ENCODE data around the gene STX1A.
"Not testable (repeated sequence)": the region's sequence is repeated elsewhere in the genome, so short reads cannot be mapped to it uniquely, and the experiment has no call there.

The STX1A gene

DNA sequence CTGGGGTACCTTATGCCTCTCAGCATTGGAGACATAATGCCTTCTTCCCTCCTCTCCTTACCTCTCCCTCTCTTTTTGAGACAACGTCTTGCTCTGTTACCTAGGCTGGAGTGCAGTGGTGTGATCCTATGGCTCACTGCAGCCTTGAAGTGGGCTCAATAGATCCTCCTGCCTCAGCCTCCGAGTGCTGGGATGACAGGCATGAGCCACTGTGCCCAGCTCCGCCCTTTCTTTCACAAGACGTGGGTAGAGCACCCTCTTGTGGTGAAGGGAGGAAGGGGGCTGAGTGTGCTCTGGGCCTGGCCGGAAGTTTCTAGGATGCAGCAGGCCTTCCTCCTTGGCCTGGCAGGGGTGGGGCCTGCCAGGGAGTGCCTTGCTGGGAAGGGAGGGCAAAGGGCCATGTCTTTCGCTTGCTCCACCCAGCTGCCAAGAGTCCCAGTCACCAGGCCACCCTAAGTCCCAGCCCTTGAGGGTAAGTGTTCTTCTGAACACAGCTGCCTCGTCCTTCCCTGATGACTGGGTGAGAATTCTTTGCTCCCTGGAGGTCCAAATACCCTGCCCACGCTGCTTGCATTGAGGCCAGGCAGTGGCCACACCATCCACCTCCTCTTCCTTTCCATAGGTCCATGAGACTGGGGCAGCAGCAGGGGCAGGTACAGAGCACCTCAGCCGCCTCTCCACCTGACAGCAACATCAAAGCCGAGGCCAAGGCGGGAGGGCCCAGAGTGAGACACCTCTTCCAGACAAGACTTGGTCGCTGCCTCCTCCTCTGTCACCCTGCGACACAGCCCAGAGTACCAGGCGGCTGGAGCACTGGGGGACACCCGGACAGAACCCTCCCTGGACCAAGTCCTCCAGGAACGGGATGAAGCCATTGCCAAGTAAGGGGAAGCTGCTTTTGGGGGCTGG lies 15.4 kb upstream of the STX1A start:
- Histone ChIP-seq H3K27ac (ENCODE audit: low read depth, low read length) (peak overlapping the region; percentile 62), H3K27me3 (ENCODE audit: control insufficient read depth, insufficient read depth, low read length) (no peaks in the 10 kb centered on the region), H3K9ac (ENCODE audit: low read depth, low read length) (no peak overlapping the region), H3K4me3 (ENCODE audit: low read depth, low read length) (no peak overlapping the region), H3K36me3 (ENCODE audit: control insufficient read depth, insufficient read depth, low read length) (peaks cover 22% of the 10 kb centered on the region), H3K4me1 (ENCODE audit: control insufficient read depth, insufficient read depth, low read length) (peaks cover 8% of the 10 kb centered on the region; the same call in 1 of the 2 replicates), H3K9me3 (ENCODE audit: control insufficient read depth, insufficient read depth, low read length) (no peaks in the 10 kb centered on the region)

DNA sequence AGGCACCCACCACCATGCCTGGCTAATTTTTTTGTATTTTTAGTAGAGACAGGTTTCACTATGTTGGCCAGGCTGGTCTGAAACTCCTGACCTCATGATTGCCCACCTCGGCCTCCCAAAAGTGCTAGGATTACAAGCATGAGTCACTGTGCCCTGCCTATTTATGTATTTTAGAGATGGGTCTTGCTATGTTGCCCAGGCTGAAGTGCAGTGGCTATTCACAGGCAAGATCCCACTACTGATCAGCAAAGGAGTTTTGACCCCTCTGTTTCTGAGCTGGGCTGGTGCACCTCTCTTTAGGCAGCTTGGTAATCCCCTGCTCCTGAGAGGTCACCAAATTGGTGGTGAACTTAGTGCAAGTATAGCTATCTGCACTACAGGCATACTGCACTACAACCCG lies 12.9 kb upstream of the STX1A start:
- no peak overlapping the region for H3K4me3 ChIP-seq (ENCODE audit: low read depth, low read length)
- no peak overlapping the region for H3K27ac ChIP-seq (ENCODE audit: low read depth, low read length)
- H3K27me3 ChIP-seq (ENCODE audit: control insufficient read depth, insufficient read depth, low read length) = no peaks in the 10 kb centered on the region
- no peaks in the 10 kb centered on the region for H3K9me3 ChIP-seq (ENCODE audit: control insufficient read depth, insufficient read depth, low read length)
- no peak overlapping the region for H3K9ac ChIP-seq (ENCODE audit: low read depth, low read length)
- H3K36me3 ChIP-seq (ENCODE audit: control insufficient read depth, insufficient read depth, low read length) = peaks cover 17% of the 10 kb centered on the region
- peaks cover 4% of the 10 kb centered on the region for H3K4me1 ChIP-seq (ENCODE audit: control insufficient read depth, insufficient read depth, low read length)

DNA sequence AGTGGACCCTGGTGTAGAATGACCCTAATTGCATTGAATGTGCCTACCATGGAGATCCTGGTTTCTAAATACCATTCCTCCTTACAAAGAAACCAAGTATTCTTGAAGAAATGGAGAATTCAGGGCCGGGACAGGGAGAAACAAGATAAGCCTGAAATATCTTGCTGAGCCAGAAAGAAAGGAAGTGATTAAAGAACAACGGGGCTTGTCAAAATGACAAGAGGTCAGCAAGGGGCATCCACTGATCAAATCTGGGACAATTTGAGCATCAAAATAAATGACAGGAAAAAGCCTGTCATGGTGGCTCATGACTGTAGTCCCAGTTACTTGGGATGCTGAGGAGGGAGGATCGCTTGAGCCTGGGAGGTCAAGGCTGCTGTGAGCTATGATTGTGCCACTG lies 11.0 kb upstream of the STX1A start:
- peaks cover 4% of the 10 kb centered on the region for H3K4me1 ChIP-seq (ENCODE audit: control insufficient read depth, insufficient read depth, low read length)
- no peaks in the 10 kb centered on the region for H3K9me3 ChIP-seq (ENCODE audit: control insufficient read depth, insufficient read depth, low read length)
- H3K9ac ChIP-seq (ENCODE audit: low read depth, low read length) = no peak overlapping the region
- no peak overlapping the region for H3K4me3 ChIP-seq (ENCODE audit: low read depth, low read length)
- H3K27me3 ChIP-seq (ENCODE audit: control insufficient read depth, insufficient read depth, low read length) = no peaks in the 10 kb centered on the region
- H3K27ac ChIP-seq (ENCODE audit: low read depth, low read length) = no peak overlapping the region
- 0 out of 2 replicates have a peak, but pooled peaks cover under 1% of the 10 kb centered on the region for H3K36me3 ChIP-seq (ENCODE audit: control insufficient read depth, insufficient read depth, low read length)

DNA sequence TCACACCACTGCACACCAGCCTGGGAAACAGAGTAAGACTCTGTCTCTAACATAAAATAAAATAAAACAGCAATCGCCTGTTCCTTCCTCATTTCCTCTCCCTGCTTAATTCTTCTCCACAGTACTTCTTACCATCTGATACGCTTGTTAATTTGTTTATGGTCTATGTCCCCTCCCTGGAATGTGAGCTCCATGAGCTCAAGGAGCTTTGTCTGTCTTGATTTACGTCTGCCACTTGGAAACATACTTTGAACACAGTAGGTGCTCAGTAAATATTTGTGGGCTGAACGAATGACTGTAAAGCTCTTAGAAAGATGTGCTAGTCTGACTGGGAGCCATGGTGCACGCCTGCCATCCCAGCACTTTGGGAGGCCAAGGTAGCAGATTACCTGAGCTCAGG lies 9.1 kb upstream of the STX1A start:
- Histone ChIP-seq H3K27me3 (ENCODE audit: control insufficient read depth, insufficient read depth, low read length) (no peaks in the 10 kb centered on the region), H3K4me3 (ENCODE audit: low read depth, low read length) (no peak overlapping the region)

DNA sequence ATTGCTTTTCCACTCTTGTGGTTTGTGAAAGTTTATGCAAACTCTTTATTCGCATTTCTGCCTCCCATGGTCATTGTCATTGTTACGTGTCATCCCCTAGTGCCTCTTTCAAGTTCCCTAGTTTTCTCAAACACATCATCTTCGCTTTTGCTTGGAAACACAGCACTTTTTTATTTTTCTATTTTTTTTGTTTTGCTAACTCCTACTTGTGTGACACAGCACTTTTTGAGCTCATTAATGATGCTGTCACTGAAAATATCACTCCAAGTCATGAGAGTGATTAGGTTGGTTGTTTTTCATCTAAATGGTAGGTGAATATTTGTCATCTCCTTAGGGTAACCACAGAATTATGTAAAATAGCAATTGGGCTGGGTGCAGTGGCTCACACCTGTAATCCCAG lies 8.5 kb upstream of the STX1A start:
- no peaks in the 10 kb centered on the region for H3K9me3 ChIP-seq (ENCODE audit: control insufficient read depth, insufficient read depth, low read length)
- no peaks in the 10 kb centered on the region; the same call in 1 of the 2 replicates for H3K4me1 ChIP-seq (ENCODE audit: control insufficient read depth, insufficient read depth, low read length)
- H3K27me3 ChIP-seq (ENCODE audit: control insufficient read depth, insufficient read depth, low read length) = no peaks in the 10 kb centered on the region

More for the DNA sequence above, 9.1 kb upstream of the STX1A start:
- Histone ChIP-seq H3K9ac (ENCODE audit: low read depth, low read length) (no peak overlapping the region), H3K36me3 (ENCODE audit: control insufficient read depth, insufficient read depth, low read length) (no peaks in the 10 kb centered on the region), H3K4me1 (ENCODE audit: control insufficient read depth, insufficient read depth, low read length) (no peaks in the 10 kb centered on the region; the same call in 1 of the 2 replicates), H3K27ac (ENCODE audit: low read depth, low read length) (no peak overlapping the region), H3K9me3 (ENCODE audit: control insufficient read depth, insufficient read depth, low read length) (no peaks in the 10 kb centered on the region)

DNA sequence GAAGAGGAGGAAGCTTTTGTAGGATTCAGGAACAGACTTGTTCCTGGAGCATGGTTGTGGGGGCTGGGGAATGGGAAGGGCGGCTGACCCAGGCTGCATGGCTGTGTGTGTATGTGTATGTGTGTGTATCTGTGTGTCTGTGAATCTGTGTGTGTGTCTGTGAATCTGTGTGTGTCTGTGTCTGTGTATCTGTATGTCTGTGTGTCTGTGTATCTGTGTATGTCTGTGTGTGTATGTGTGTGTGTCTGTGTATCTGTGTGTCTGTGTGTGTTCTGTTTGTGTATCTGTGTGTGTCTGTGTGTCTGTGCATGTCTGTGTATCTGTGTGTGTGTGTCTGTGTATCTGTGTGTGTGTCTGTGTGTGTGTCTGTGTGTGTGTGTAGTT lies 6.6 kb upstream of the STX1A start:
- H3K4me3 ChIP-seq (ENCODE audit: low read depth, low read length) = no peak overlapping the region
- H3K27ac ChIP-seq (ENCODE audit: low read depth, low read length) = no peak overlapping the region
- no peaks in the 10 kb centered on the region for H3K36me3 ChIP-seq (ENCODE audit: control insufficient read depth, insufficient read depth, low read length)
- H3K9ac ChIP-seq (ENCODE audit: low read depth, low read length) = no peak overlapping the region
- no peaks in the 10 kb centered on the region; the same call in 1 of the 2 replicates for H3K4me1 ChIP-seq (ENCODE audit: control insufficient read depth, insufficient read depth, low read length)
- no peaks in the 10 kb centered on the region for H3K27me3 ChIP-seq (ENCODE audit: control insufficient read depth, insufficient read depth, low read length)
- no peaks in the 10 kb centered on the region for H3K9me3 ChIP-seq (ENCODE audit: control insufficient read depth, insufficient read depth, low read length)

More for the DNA sequence above, 8.5 kb upstream of the STX1A start:
- Histone ChIP-seq H3K36me3 (ENCODE audit: control insufficient read depth, insufficient read depth, low read length) (no peaks in the 10 kb centered on the region), H3K27ac (ENCODE audit: low read depth, low read length) (no peak overlapping the region), H3K9ac (ENCODE audit: low read depth, low read length) (no peak overlapping the region), H3K4me3 (ENCODE audit: low read depth, low read length) (no peak overlapping the region)

DNA sequence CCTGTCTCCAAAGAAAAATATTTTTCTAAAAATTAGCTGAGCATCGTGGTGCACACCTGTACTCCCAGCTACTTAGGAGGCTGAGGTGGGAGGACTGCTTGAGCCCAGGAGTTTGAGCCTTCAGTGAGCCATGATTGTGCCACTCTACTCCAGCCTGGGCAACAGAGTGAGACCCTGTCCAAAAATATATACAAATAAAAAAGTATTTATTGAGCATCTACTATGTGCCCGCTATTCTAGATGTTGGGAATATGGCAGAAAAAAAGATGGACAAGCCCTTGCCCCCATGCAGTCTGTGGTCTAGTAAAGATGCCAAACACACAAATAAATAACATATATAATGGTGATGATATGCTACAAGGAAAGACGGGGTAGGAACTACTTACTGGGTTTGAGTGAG lies 4.3 kb upstream of the STX1A start:
- no peaks in the 10 kb centered on the region; the same call in 1 of the 2 replicates for H3K4me1 ChIP-seq (ENCODE audit: control insufficient read depth, insufficient read depth, low read length)
- H3K9ac ChIP-seq (ENCODE audit: low read depth, low read length) = no peak overlapping the region
- peaks cover 11% of the 10 kb centered on the region; the same call in 1 of the 2 replicates for H3K27me3 ChIP-seq (ENCODE audit: control insufficient read depth, insufficient read depth, low read length)
- H3K27ac ChIP-seq (ENCODE audit: low read depth, low read length) = no peak overlapping the region
- no peaks in the 10 kb centered on the region for H3K9me3 ChIP-seq (ENCODE audit: control insufficient read depth, insufficient read depth, low read length)
- no peaks in the 10 kb centered on the region for H3K36me3 ChIP-seq (ENCODE audit: control insufficient read depth, insufficient read depth, low read length)
- H3K4me3 ChIP-seq (ENCODE audit: low read depth, low read length) = no peak overlapping the region

DNA sequence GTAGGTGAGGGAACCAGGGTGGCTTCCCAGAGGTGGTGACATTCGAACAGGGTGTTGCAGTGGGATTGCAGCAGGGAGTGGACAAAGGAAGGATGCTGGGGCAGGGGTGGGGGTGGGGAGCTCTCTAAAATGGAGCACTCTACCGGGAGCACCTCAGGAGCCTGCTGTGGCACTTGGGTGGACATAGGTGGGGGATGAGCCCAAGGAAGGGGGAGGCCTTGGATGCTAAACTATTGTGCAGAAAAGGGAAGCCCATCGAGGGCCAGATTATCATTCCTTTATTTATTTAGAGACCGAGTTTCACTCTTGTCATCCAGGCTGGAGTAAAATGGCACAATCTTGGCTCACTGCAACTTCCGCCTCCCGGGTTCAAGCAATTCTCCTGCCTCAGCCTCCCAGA lies 3.3 kb upstream of the STX1A start:
- Histone ChIP-seq H3K9ac (ENCODE audit: low read depth, low read length) (no peak overlapping the region), H3K4me3 (ENCODE audit: low read depth, low read length) (no peak overlapping the region), H3K36me3 (ENCODE audit: control insufficient read depth, insufficient read depth, low read length) (no peaks in the 10 kb centered on the region), H3K27ac (ENCODE audit: low read depth, low read length) (no peak overlapping the region), H3K9me3 (ENCODE audit: control insufficient read depth, insufficient read depth, low read length) (no peaks in the 10 kb centered on the region), H3K27me3 (ENCODE audit: control insufficient read depth, insufficient read depth, low read length) (peaks cover 17% of the 10 kb centered on the region; the same call in 1 of the 2 replicates), H3K4me1 (ENCODE audit: control insufficient read depth, insufficient read depth, low read length) (no peaks in the 10 kb centered on the region)

DNA sequence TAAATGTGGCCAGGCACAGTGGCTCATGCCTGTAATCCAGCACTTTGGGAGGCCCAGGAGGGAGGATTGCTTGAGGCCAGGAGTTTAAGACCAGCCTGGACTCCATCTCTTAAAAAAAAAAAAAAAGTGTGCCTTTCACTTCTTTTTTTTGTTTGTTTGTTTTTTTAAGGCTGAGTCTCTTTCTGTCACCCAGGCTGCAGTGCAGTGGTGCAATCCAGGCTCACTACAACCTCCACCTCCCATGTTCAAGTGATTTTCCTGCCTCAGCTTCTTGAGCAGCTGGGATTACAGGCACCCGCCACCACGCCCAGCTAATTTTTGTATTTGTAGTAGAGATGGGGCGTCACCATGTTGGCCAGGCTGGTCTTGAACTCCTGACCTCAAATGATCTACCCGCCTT lies 2.7 kb upstream of the STX1A start:
- H3K27me3 ChIP-seq (ENCODE audit: control insufficient read depth, insufficient read depth, low read length) = peaks cover 17% of the 10 kb centered on the region; the same call in 1 of the 2 replicates
- H3K9me3 ChIP-seq (ENCODE audit: control insufficient read depth, insufficient read depth, low read length); H3K4me3 ChIP-seq (ENCODE audit: low read depth, low read length); H3K36me3 ChIP-seq (ENCODE audit: control insufficient read depth, insufficient read depth, low read length); H3K9ac ChIP-seq (ENCODE audit: low read depth, low read length); H3K4me1 ChIP-seq (ENCODE audit: control insufficient read depth, insufficient read depth, low read length); H3K27ac ChIP-seq (ENCODE audit: low read depth, low read length): not testable (repeated sequence)

DNA sequence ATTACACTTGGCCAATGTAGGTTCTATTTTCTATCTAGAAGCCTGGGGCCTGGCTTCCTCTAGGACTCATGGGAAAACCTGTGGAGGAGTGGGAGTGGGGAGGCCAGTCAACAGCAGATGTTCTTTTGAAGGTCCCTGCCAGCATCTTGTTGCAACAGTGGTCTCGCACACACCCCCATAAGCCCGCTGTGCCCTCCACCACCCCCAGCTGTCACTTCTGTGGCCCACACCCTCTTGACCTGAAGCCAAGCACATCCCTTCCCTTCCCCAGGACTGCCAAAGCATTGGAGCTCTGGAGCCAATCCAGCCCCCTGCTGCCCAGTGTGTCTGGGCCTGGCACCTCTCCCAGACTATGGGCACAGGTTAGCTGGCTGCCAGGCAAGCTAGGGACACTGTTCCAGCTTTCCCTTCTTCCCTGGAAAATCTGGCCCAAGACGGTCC lies 1.9 kb upstream of the STX1A start:
- Histone ChIP-seq H3K4me1 (ENCODE audit: control insufficient read depth, insufficient read depth, low read length) (no peaks in the 10 kb centered on the region), H3K36me3 (ENCODE audit: control insufficient read depth, insufficient read depth, low read length) (no peaks in the 10 kb centered on the region), H3K4me3 (ENCODE audit: low read depth, low read length) (no peak overlapping the region), H3K9me3 (ENCODE audit: control insufficient read depth, insufficient read depth, low read length) (no peaks in the 10 kb centered on the region), H3K27me3 (ENCODE audit: control insufficient read depth, insufficient read depth, low read length) (peaks cover 17% of the 10 kb centered on the region; the same call in 1 of the 2 replicates), H3K27ac (ENCODE audit: low read depth, low read length) (no peak overlapping the region), H3K9ac (ENCODE audit: low read depth, low read length) (no peak overlapping the region)

DNA sequence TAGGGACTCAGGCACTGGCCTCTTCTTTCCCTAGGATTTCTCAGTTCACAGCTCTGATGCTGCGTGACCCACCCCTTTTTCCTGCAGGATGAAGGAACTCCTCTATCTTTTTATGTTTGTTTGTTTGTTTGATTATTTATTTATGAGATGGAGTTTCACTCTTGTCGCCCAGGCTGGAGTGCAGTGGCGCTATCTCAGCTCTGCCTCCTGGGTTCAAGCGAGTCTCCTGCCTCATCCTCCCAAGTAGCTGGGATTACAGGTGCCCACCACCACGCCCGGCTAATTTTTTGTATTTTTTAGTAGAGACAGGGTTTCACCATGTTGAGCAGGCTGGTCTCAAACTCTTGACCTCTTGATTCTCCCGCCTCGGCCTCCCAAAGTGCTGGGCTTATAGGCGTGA lies 974 bp upstream of the STX1A start:
- not testable (repeated sequence) for H3K9me3 ChIP-seq (ENCODE audit: control insufficient read depth, insufficient read depth, low read length); H3K9ac ChIP-seq (ENCODE audit: low read depth, low read length); H3K27ac ChIP-seq (ENCODE audit: low read depth, low read length); H3K4me3 ChIP-seq (ENCODE audit: low read depth, low read length); H3K36me3 ChIP-seq (ENCODE audit: control insufficient read depth, insufficient read depth, low read length); H3K4me1 ChIP-seq (ENCODE audit: control insufficient read depth, insufficient read depth, low read length)
- peaks cover 17% of the 10 kb centered on the region; the same call in 1 of the 2 replicates for H3K27me3 ChIP-seq (ENCODE audit: control insufficient read depth, insufficient read depth, low read length)
